Mesodermal cell (in vitro differentiated cells): Measurements from ENCODE around the gene TNIP1.

Experiments
- H3K27ac ChIP-seq: 2 replicates; pipeline ENCODE4 v1.7.0; 2013; ENCODE audit warnings: mild to moderate bottlenecking, low read depth, low read length, moderate library complexity; ENCODE audit not compliant: severe bottlenecking
- H3K36me3 ChIP-seq: 2 replicates; pipeline ENCODE4 v1.7.1; 2013; ENCODE audit warnings: mild to moderate bottlenecking, low read length, moderate library complexity; ENCODE audit not compliant: control insufficient read depth, insufficient read depth
- H3K4me1 ChIP-seq: one replicate; pipeline ENCODE4 v1.7.1; 2013; ENCODE audit warnings: mild to moderate bottlenecking, low read length; ENCODE audit not compliant: insufficient read depth, control insufficient read depth, poor library complexity, severe bottlenecking
- H3K4me3 ChIP-seq: 2 replicates; pipeline ENCODE4 v1.7.0; 2013; ENCODE audit warnings: low read length, control low read depth, mild to moderate bottlenecking; ENCODE audit not compliant: insufficient read depth, poor library complexity, severe bottlenecking; ENCODE audit errors: extremely low read depth
- H3K9me3 ChIP-seq: 2 replicates; pipeline ENCODE4 v1.7.1; 2013; ENCODE audit warnings: mild to moderate bottlenecking, low read length, moderate library complexity; ENCODE audit not compliant: control insufficient read depth
- WGBS, 2 experiments: methylation state at CpG; one replicate each; pipeline ENCODE4 v1.1.5; 2013; ENCODE audit warnings: missing lambda C conversion rate in 2 of 2; ENCODE audit not compliant: insufficient coverage in 2 of 2; 5-methylcytosine and 5-hydroxymethylcytosine counted together

The TNIP1 gene

DNA sequence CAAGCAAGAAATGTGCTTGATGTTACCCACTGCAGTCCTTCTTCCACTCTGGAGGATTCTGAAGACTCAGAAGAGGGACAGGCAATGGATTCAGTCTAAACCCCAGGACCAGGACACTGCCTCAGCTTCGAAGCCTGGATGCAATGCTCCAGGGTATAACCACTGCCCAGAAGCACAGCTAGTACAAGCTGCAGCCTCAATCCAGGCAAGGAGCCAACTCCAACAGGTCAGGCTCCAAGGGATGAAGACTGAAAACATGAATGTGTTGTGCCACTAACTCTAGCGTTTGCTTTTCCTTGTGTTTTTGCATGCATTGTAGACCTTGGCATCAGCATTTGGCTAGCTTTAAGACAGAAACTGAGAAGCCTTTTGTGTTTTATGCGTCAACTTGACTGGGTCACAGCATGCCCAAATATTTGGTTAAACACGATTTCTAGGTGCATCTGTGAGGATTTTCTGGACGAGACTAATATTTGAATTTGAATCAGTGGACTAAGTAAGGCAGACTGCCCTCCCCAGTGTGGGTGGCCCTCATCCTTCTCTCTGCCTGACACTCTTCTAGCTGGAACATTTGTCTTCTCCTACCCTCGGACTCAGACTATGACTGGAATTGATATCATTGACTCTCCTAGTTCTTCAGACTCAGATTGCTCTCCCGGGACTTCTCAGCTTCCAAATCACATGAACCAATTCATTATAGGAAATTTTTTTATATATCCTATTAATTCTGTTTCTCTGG, 81.0 kb downstream of the TNIP1 start:
- Histone ChIP-seq H3K27ac (no peak overlapping the region), H3K9me3 (no peaks in the 10 kb centered on the region), H3K4me1 (no peaks in the 10 kb centered on the region), H3K4me3 (no peak overlapping the region), H3K36me3 (no peaks in the 10 kb centered on the region)
- WGBS, 2 experiments = 55 to 70% methylated on average over 5 to 6 of the region's 7 CpGs

GRCh38 chr5:150993826-150994412, 86.9 kb downstream of the TNIP1 start:
- Histone ChIP-seq H3K4me1 (no peaks in the 10 kb centered on the region), H3K9me3 (peaks cover 8% of the 10 kb centered on the region)

DNA sequence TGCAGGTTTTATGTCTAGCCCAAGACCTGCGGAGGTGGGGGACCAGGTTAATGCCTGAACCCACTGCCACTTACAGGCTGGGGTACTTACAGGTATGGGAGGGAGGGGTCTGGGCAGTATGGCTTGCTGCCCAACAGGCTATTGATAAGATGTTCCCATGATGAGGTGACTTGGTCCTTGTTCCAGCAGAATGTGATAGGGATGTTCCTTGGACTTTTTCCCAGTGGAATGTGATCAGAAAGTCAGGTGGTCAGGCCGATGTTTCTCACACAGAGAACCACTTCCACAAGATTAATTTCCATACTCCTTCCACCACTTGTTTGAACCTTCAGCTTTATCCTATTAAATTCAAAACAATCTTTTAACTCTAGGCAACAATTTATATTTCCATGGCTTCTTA, 87.4 kb downstream of the TNIP1 start:
- H3K4me1 ChIP-seq = no peaks in the 10 kb centered on the region
- H3K27ac ChIP-seq = no peak overlapping the region
- H3K4me3 ChIP-seq = no peak overlapping the region
- H3K36me3 ChIP-seq = no peaks in the 10 kb centered on the region
- WGBS, 2 experiments = 82 to 90% methylated on average over 2 of the region's 2 CpGs
- H3K9me3 ChIP-seq = peaks cover 8% of the 10 kb centered on the region

More at GRCh38 chr5:150993826-150994412, 86.9 kb downstream of the TNIP1 start:
- Histone ChIP-seq H3K36me3 (no peaks in the 10 kb centered on the region), H3K4me3 (no peak overlapping the region), H3K27ac (no peak overlapping the region)
- 86 to 100% methylated on average over 1 of the region's 1 CpG for WGBS, 2 experiments

DNA sequence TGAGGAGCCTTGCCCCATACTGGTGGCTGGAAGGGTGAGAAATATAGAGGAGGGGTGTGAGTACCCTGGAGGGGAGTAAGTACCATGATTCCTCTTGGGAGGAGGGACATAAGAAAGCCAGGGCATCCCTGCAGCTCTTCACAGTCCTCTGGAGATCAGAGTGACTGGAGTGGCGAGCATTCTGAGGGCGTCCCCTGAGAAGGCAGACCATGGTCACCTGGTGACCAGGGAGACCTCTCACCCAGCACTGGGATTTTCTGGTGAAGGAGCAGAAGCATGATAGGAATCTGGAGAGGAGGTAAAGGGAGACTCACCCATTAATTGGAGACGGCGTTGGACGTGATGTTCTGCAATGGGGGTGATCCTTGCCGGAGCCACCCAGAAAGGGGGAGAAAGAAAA, 88.1 kb downstream of the TNIP1 start:
- H3K9me3 ChIP-seq = peaks cover 8% of the 10 kb centered on the region
- WGBS, 2 experiments = 90 to 92% methylated on average over 5 to 6 of the region's 6 CpGs
- H3K4me1 ChIP-seq = no peaks in the 10 kb centered on the region

DNA sequence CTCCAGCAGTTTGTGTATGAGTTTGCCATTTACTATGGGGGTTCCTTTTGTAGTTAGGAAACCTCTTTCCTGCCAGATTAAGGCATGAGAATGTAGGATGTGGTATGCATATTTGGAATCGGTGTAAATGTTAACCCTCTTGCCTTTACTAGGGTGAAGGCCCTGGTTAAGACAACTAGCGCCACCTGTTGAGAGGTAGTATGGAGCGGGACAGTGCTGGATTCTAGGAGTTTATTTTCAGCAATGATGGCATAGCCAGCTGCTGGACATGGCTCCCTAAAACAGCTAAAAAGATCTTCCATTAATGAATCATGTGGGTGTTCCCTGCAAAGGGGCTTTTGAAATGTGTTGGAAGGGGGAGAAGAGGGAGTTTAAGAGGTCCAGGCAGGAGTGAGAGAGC, 91.1 kb downstream of the TNIP1 start:
- WGBS, 2 experiments = 70 to 73% methylated on average over 2 to 3 of the region's 3 CpGs

More for the DNA sequence above, 88.1 kb downstream of the TNIP1 start:
- H3K27ac ChIP-seq = no peak overlapping the region
- H3K36me3 ChIP-seq = no peaks in the 10 kb centered on the region
- no peak overlapping the region for H3K4me3 ChIP-seq

DNA sequence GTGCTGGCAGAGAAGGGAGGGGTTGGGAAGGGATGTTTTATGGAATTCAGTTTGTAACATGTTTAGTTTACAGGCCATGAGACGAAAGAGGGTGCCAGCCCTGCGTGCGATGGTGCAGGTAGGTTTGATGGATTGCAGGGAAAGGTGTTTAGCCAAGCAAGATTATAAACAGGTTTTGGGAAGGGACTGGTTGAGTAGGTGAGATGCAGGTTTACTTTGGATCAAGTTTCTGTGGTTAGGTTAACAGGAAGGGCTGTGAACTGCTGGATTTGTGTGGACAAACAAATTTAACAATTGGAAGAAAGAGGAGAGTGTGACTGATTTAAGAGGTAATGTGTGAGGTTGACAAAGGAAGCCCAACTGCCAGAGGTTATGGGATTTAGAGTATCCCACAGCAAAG, 93.1 kb downstream of the TNIP1 start:
- 90 to 94% methylated on average over 3 of the region's 3 CpGs for WGBS, 2 experiments
- Histone ChIP-seq H3K9me3 (peaks cover 4% of the 10 kb centered on the region), H3K4me3 (no peak overlapping the region)

More for the DNA sequence above, 91.1 kb downstream of the TNIP1 start:
- Histone ChIP-seq H3K9me3 (peaks cover 10% of the 10 kb centered on the region), H3K4me1 (no peaks in the 10 kb centered on the region), H3K27ac (no peak overlapping the region), H3K4me3 (no peak overlapping the region), H3K36me3 (no peaks in the 10 kb centered on the region)

More for the DNA sequence above, 93.1 kb downstream of the TNIP1 start:
- Histone ChIP-seq H3K36me3 (no peaks in the 10 kb centered on the region), H3K27ac (no peak overlapping the region), H3K4me1 (no peaks in the 10 kb centered on the region)
